H9 (cell line): ENCODE data around the gene IL1RAPL1. TPM values are rescaled to one million over a fixed set of nuclear protein-coding genes. Genes with fewer than 3 reads are reported as not detected.

Source experiments
- DNase-seq: peaks from one replicate; pipeline ENCODE4 v3.0.0-alpha.2; 2017
- H2AFZ ChIP-seq: one replicate; pipeline ENCODE4 v1.6.1; 2013; ENCODE audit warnings: mild to moderate bottlenecking, low read length, control low read depth, moderate library complexity
- H2AK5ac ChIP-seq: 2 replicates; pipeline ENCODE4 v1.6.1; 2013; ENCODE audit warnings: low read length, control low read depth, mixed read lengths; ENCODE audit not compliant: insufficient read length
- H2BK120ac ChIP-seq: one replicate; pipeline ENCODE4 v1.6.1; 2013; ENCODE audit warnings: low read depth, mild to moderate bottlenecking, low read length, control low read depth, inconsistent platforms; ENCODE audit not compliant: poor library complexity, severe bottlenecking
- H2BK12ac ChIP-seq: 2 replicates; pipeline ENCODE4 v1.6.1; 2013; ENCODE audit warnings: low read length, control low read depth, mixed read lengths, low read depth; ENCODE audit not compliant: insufficient read length
- H2BK15ac ChIP-seq: 2 replicates; pipeline ENCODE4 v1.6.1; 2013; ENCODE audit warnings: low read depth, low read length, control low read depth
- H2BK20ac ChIP-seq: one replicate; pipeline ENCODE4 v1.6.1; 2013; ENCODE audit warnings: low read depth, mild to moderate bottlenecking, low read length, control low read depth, inconsistent platforms; ENCODE audit not compliant: poor library complexity, severe bottlenecking
- H2BK5ac ChIP-seq: 2 replicates; pipeline ENCODE4 v1.6.1; 2013; ENCODE audit warnings: low read length, control low read depth, mixed read lengths; ENCODE audit not compliant: insufficient read length
- H3K14ac ChIP-seq: 2 replicates; pipeline ENCODE4 v1.6.1; 2013; ENCODE audit warnings: low read length, control low read depth; ENCODE audit not compliant: insufficient read depth
- H3K18ac ChIP-seq: 2 replicates; pipeline ENCODE4 v1.6.1; 2013; ENCODE audit warnings: low read depth, mild to moderate bottlenecking, mixed read lengths, low read length, control low read depth; ENCODE audit not compliant: insufficient read length
- H3K23ac ChIP-seq: 2 replicates; pipeline ENCODE4 v1.6.1; 2013; ENCODE audit warnings: low read length, control low read depth, mixed read lengths, low read depth; ENCODE audit not compliant: insufficient read length
- H3K23me2 ChIP-seq: 2 replicates; pipeline ENCODE4 v1.6.1; 2013; ENCODE audit warnings: low read depth, mild to moderate bottlenecking, mixed read lengths, low read length, control low read depth; ENCODE audit not compliant: insufficient read length, poor library complexity, severe bottlenecking
- H3K27ac ChIP-seq: 2 replicates; pipeline ENCODE4 v1.5.1; 2013; ENCODE audit warnings: low read length, control low read depth, mixed read lengths, low read depth; ENCODE audit not compliant: insufficient read length
- H3K27me3 ChIP-seq: 2 replicates; pipeline ENCODE4 v1.6.1; 2013; ENCODE audit warnings: low read length, control low read depth, inconsistent platforms; ENCODE audit not compliant: insufficient read depth
- H3K4ac ChIP-seq: 2 replicates; pipeline ENCODE4 v1.6.1; 2013; ENCODE audit warnings: low read depth, mild to moderate bottlenecking, control low read depth, inconsistent platforms, low read length, moderate library complexity
- H3K4me1 ChIP-seq: 2 replicates; pipeline ENCODE4 v1.6.1; 2013; ENCODE audit warnings: low read length, control low read depth, inconsistent platforms; ENCODE audit not compliant: insufficient read depth
- H3K4me2 ChIP-seq: 2 replicates; pipeline ENCODE4 v1.6.1; 2013; ENCODE audit warnings: low read length, control low read depth, mixed read lengths; ENCODE audit not compliant: insufficient read length, insufficient read depth
- H3K56ac ChIP-seq: 2 replicates; pipeline ENCODE4 v1.6.1; 2013; ENCODE audit warnings: low read depth, mild to moderate bottlenecking, mixed read lengths, low read length, control low read depth; ENCODE audit not compliant: insufficient read length
- H3K79me1 ChIP-seq: 2 replicates; pipeline ENCODE4 v1.6.1; 2013; ENCODE audit warnings: low read depth, mild to moderate bottlenecking, moderate library complexity, low read length, control low read depth, inconsistent platforms; ENCODE audit not compliant: insufficient read depth, poor library complexity, severe bottlenecking
- H3K79me2 ChIP-seq: 2 replicates; pipeline ENCODE4 v1.6.1; 2013; ENCODE audit warnings: low read length, control low read depth, inconsistent platforms; ENCODE audit not compliant: insufficient read depth
- H3K9ac ChIP-seq: 2 replicates; pipeline ENCODE4 v1.6.1; 2013; ENCODE audit warnings: low read length, control low read depth, mixed read lengths; ENCODE audit not compliant: insufficient read length; ENCODE audit errors: extremely low read depth
- H3K9me3 ChIP-seq: one replicate; pipeline ENCODE4 v1.6.1; 2013; ENCODE audit warnings: low read depth, low read length, inconsistent platforms; ENCODE audit not compliant: control insufficient read depth
- H3T11ph ChIP-seq: one replicate; pipeline ENCODE4 v1.6.1; 2013; ENCODE audit warnings: mild to moderate bottlenecking, low read length, control low read depth, inconsistent platforms
- H4K20me1 ChIP-seq: one replicate; pipeline ENCODE4 v1.6.1; 2013; ENCODE audit not compliant: control insufficient read depth, insufficient read length, insufficient read depth
- H4K5ac ChIP-seq: 2 replicates; pipeline ENCODE4 v1.6.1; 2013; ENCODE audit warnings: low read depth, mild to moderate bottlenecking, mixed read lengths, low read length, control low read depth; ENCODE audit not compliant: insufficient read length
- H4K8ac ChIP-seq: replicated peaks from 2 replicates; pipeline ENCODE4 v1.6.1; 2013; ENCODE audit warnings: low read length, control low read depth, mixed read lengths, low read depth; ENCODE audit not compliant: insufficient read length
- H4K91ac ChIP-seq: 2 replicates; pipeline ENCODE4 v1.6.1; 2013; ENCODE audit warnings: low read depth, mild to moderate bottlenecking, moderate library complexity, mixed read lengths, low read length, control low read depth; ENCODE audit not compliant: insufficient read length
- H3K27ac Mint-ChIP-seq, 3 experiments: 2 replicates in 2 of 3; 3 replicates in 1 of 3; pipeline ENCODE4 v1.8.0; 2020 to 2021; ENCODE audit warnings: mixed read lengths in 3 of 3, mild to moderate bottlenecking in 1 of 3, moderate library complexity in 1 of 3
- H3K27me3 Mint-ChIP-seq: 2 replicates; pipeline ENCODE4 v1.8.0; 2021; ENCODE audit warnings: low read depth, mild to moderate bottlenecking, moderate library complexity, mixed read lengths
- H3K36me3 Mint-ChIP-seq, 3 experiments: 2 replicates in 2 of 3; 3 replicates in 1 of 3; pipeline ENCODE4 v1.8.0; 2020 to 2021; ENCODE audit warnings: low read depth in 3 of 3, mixed read lengths in 3 of 3; ENCODE audit not compliant: insufficient read depth in 1 of 3
- H3K4me1 Mint-ChIP-seq, 2 experiments: 2 replicates each; pipeline ENCODE4 v1.8.0; 2020; ENCODE audit warnings: mixed read lengths in 2 of 2
- H3K4me3 Mint-ChIP-seq, 2 experiments: 2 replicates in 1 of 2; 3 replicates in 1 of 2; pipeline ENCODE4 v1.8.0; 2020 to 2021; ENCODE audit warnings: mild to moderate bottlenecking in 2 of 2, mixed read lengths in 2 of 2, moderate library complexity in 1 of 2
- H3K9me3 Mint-ChIP-seq, 2 experiments: 2 replicates in 1 of 2; 3 replicates in 1 of 2; pipeline ENCODE4 v1.8.0; 2020; ENCODE audit warnings: mild to moderate bottlenecking in 2 of 2, mixed read lengths in 2 of 2, moderate library complexity in 1 of 2
- CTCF ChIP-seq: fragments of 200-600 bp; sonication (generic); conservative IDR thresholded peaks from 3 replicates; pipeline ENCODE4 v1.8.0; 2021; ENCODE audit warnings: antibody characterized with exemption, mild to moderate bottlenecking
- WGBS: extraction: QIAGEN DNeasy Blood & Tissue Kit; methylation state at CpG from one replicate; pipeline ENCODE4 v1.1.7; 2013; ENCODE audit warnings: missing lambda C conversion rate, low lambda C conversion rate, mixed read lengths; ENCODE audit not compliant: insufficient read length; ENCODE audit errors: extremely low coverage; 5-methylcytosine and 5-hydroxymethylcytosine counted together
- total RNA-seq: library from RNA; stranded (reverse); gene quantifications from 2 replicates; pipeline ENCODE4 v1.2.1, GENCODE V29; 2021

IL1RAPL1 gene
- total RNA-seq, 1 experiment from 2014 or later = 0.31 TPM

GRCh38 chrX:28719620-28720019, 132.4 kb downstream of the IL1RAPL1 start:
- H2BK15ac ChIP-seq = no peak overlapping the region
- H3K23me2 ChIP-seq = no peaks in the 10 kb centered on the region
- no peaks in the 10 kb centered on the region for H3K4me1 ChIP-seq
- H3K27me3 ChIP-seq = no peaks in the 10 kb centered on the region
- no peak overlapping the region for H4K5ac ChIP-seq
- no peak overlapping the region for H2BK12ac ChIP-seq
- no peak for DNase-seq
- peaks cover 12 to 52% of the 10 kb centered on the region in 2 experiments for H3K9me3 Mint-ChIP-seq
- no peak overlapping the region for H2BK20ac ChIP-seq
- no peak overlapping the region for H2AK5ac ChIP-seq
- TF ChIP-seq CTCF = no peak
- H3K4me3 Mint-ChIP-seq = no peak overlapping the region
- H3K23ac ChIP-seq = no peak overlapping the region
- H3K79me2 ChIP-seq = no peaks in the 10 kb centered on the region
- H3K9me3 ChIP-seq = no peaks in the 10 kb centered on the region
- no peak overlapping the region for H3T11ph ChIP-seq
- no peaks in the 10 kb centered on the region for H4K20me1 ChIP-seq
- no peak overlapping the region for H3K56ac ChIP-seq
- no peak overlapping the region for H3K14ac ChIP-seq
- WGBS = no CpG with 5 or more reads among the region's 2 CpGs
- no peaks in the 10 kb centered on the region for H3K4me1 Mint-ChIP-seq
- H2BK120ac ChIP-seq = no peak overlapping the region
- H3K4ac ChIP-seq = no peak overlapping the region
- no peak overlapping the region for H3K4me2 ChIP-seq
- H2BK5ac ChIP-seq = no peak overlapping the region
- no peak overlapping the region for H4K8ac ChIP-seq
- no peak overlapping the region for H3K18ac ChIP-seq
- no peak overlapping the region for H4K91ac ChIP-seq
- no peaks in the 10 kb centered on the region for H3K79me1 ChIP-seq
- no peak overlapping the region for H3K27ac Mint-ChIP-seq
- H3K27ac ChIP-seq = no peak overlapping the region
- H3K9ac ChIP-seq = no peak overlapping the region
- H3K36me3 Mint-ChIP-seq = no peaks in the 10 kb centered on the region; a peak in 1 of 7 replicates
- no peaks in the 10 kb centered on the region for H3K27me3 Mint-ChIP-seq
- H2AFZ ChIP-seq = no peak overlapping the region
